Measurements from ENCODE around the gene EFEMP1. TPM values are rescaled to one million over a fixed set of nuclear protein-coding genes. Genes with fewer than 3 reads are reported as not detected.

The EFEMP1 gene
- total RNA-seq, 1 donor from 2014 or later: not detected

GRCh38 chr2:55865096-55865835, 58.3 kb downstream of the EFEMP1 start:
- TF ChIP-seq CTCF (IDR thresholded peaks at IDR 0.05): no peak
- Mint-ChIP-seq H3K4me1 (no peaks in the 10 kb centered on the region), H3K36me3 (ENCODE audit: low read depth) (no peaks in the 10 kb centered on the region), H3K27me3 (peaks cover 2% of the 10 kb centered on the region), H3K9me3 (no peaks in the 10 kb centered on the region), H3K4me3 (no peak overlapping the region), H3K27ac (no peak overlapping the region)
- DNase-seq (no peak), ATAC-seq (ENCODE audit: low read depth) (no peak)
- intact Hi-C loops (cut with micrococcal nuclease): no loop called here
- CTCF ChIA-PET: no interaction called here
- POLR2A ChIA-PET: no interaction called here

GRCh38 chr2:55864351-55865084, 59.1 kb downstream of the EFEMP1 start:
- no peaks in the 10 kb centered on the region for H3K9me3 Mint-ChIP-seq
- ATAC-seq (ENCODE audit: low read depth) (no peak), DNase-seq (no peak)
- H3K27me3 Mint-ChIP-seq: peaks cover 2% of the 10 kb centered on the region
- POLR2A ChIA-PET: no interaction called here
- CTCF ChIA-PET: no interaction called here
- no peak overlapping the region for H3K27ac Mint-ChIP-seq
- no peaks in the 10 kb centered on the region for H3K4me1 Mint-ChIP-seq
- H3K4me3 Mint-ChIP-seq: no peak overlapping the region
- intact Hi-C loops (cut with micrococcal nuclease): no loop called here
- H3K36me3 Mint-ChIP-seq (ENCODE audit: low read depth): no peaks in the 10 kb centered on the region
- TF ChIP-seq CTCF (IDR thresholded peaks at IDR 0.05): no peak

DNA sequence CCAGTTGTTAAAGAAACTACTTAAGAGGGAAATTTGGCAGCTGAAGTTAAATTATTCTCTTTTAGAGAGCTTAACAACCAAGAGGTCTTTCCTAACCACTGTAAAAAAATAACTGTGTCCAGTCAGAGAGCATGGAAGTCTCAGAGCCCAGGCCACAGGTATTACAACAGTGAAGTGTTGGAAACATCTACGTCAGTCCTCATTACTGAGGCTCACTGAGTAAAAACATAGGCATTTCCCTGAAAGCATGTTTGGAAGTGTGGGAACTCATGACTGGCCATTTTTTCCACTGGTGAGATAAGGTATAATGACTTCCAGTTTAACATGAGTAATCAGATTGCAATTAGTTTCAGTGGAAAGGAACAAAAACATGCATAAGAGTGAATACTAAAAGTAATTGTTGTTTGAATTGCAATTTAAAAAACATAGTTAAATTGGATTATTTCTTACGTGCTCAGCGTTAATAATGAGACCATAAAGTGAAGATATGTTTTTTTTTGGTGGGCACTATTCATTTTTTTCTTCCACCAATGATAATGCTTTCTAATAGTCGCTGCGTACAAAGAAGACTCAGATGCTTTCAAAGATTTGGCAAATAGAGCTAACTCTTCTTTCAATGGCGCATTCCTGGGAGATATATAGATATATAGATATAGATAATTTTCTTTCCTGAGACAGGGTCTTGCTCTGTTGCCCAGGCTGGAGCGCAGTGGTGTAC, 60.8 kb downstream of the EFEMP1 start:
- peaks cover 2% of the 10 kb centered on the region for H3K27me3 Mint-ChIP-seq
- intact Hi-C loops (cut with micrococcal nuclease): no loop called here
- H3K4me3 Mint-ChIP-seq: no peak overlapping the region
- DNase-seq (no peak), ATAC-seq (ENCODE audit: low read depth) (no peak)
- ChIA-PET POLR2A (no interaction called here), CTCF (no interaction called here)
- H3K36me3 Mint-ChIP-seq (ENCODE audit: low read depth): no peaks in the 10 kb centered on the region
- no peaks in the 10 kb centered on the region for H3K4me1 Mint-ChIP-seq
- TF ChIP-seq CTCF (IDR thresholded peaks at IDR 0.05): no peak
- H3K27ac Mint-ChIP-seq: no peak overlapping the region
- no peaks in the 10 kb centered on the region for H3K9me3 Mint-ChIP-seq

GRCh38 chr2:55862246-55862645, 61.3 kb downstream of the EFEMP1 start:
- no peak overlapping the region for H3K27ac Mint-ChIP-seq
- H3K36me3 Mint-ChIP-seq (ENCODE audit: low read depth): no peaks in the 10 kb centered on the region
- peaks cover 2% of the 10 kb centered on the region for H3K27me3 Mint-ChIP-seq
- no peaks in the 10 kb centered on the region for H3K4me1 Mint-ChIP-seq
- no peak for TF ChIP-seq CTCF (IDR thresholded peaks at IDR 0.05)
- ChIA-PET POLR2A (no interaction called here), CTCF (no interaction called here)
- no peak overlapping the region for H3K4me3 Mint-ChIP-seq
- no peaks in the 10 kb centered on the region for H3K9me3 Mint-ChIP-seq
- DNase-seq (no peak), ATAC-seq (ENCODE audit: low read depth) (no peak)
- intact Hi-C loops (cut with micrococcal nuclease): no loop called here

DNA sequence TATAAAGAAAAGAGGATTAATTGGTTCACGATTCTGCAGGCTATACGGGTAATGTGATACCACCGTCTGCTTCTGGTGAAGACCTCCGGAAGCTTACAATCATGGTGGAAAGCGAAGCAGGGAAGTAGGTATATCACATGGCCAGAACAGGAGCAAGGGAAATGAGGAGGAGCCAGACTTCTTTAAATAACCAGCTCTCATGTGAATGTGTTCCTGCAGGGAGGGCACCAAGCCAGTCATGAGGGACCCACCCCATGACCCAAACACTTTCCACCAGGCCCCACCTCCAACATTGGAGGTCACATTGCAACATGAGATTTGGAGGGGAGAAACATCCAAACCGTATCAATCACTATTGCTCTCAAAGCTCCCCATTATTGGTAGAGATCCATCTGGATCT, 61.8 kb downstream of the EFEMP1 start:
- H3K36me3 Mint-ChIP-seq (ENCODE audit: low read depth): no peaks in the 10 kb centered on the region
- POLR2A ChIA-PET: no interaction called here
- no peak overlapping the region for H3K27ac Mint-ChIP-seq
- intact Hi-C loops (cut with micrococcal nuclease): no loop called here
- H3K9me3 Mint-ChIP-seq: no peaks in the 10 kb centered on the region
- DNase-seq: no peak
- H3K4me1 Mint-ChIP-seq: no peaks in the 10 kb centered on the region
- no peak for ATAC-seq (ENCODE audit: low read depth)
- H3K4me3 Mint-ChIP-seq: no peak overlapping the region
- peaks cover 5% of the 10 kb centered on the region for H3K27me3 Mint-ChIP-seq
- CTCF ChIA-PET: no interaction called here
- TF ChIP-seq CTCF (IDR thresholded peaks at IDR 0.05): no peak

All from activated B cell treated with CpG ODN at 0.5 μM for 24 hours (primary cell).